ENCODE results near the gene PDE4D. TPM values are rescaled to one million over a fixed set of nuclear protein-coding genes. Genes with fewer than 3 reads are reported as not detected.

PDE4D gene
- total RNA-seq, 6 experiments from 2014 or later = 1.6 to 10.3 (median 5.6) TPM

- Histone ChIP-seq H3K27me3 (no peaks in the 10 kb centered on the region), H3K4me1 (no peaks in the 10 kb centered on the region), H3K4me3 (no peak overlapping the region), H3K9me3 (no peaks in the 10 kb centered on the region), H3K27ac (no peak overlapping the region), H3K36me3 (no peaks in the 10 kb centered on the region)
- 86% methylated on average over 4 of the region's 4 CpGs for WGBS (ENCODE audit: insufficient coverage, low coverage, low lambda C conversion rate, missing lambda C conversion rate)
- intact Hi-C loops (cut with DNase I) = no loop called here
- ATAC-seq (no peak), DNase-seq (no peak)
- TF ChIP-seq, protein P1, sequence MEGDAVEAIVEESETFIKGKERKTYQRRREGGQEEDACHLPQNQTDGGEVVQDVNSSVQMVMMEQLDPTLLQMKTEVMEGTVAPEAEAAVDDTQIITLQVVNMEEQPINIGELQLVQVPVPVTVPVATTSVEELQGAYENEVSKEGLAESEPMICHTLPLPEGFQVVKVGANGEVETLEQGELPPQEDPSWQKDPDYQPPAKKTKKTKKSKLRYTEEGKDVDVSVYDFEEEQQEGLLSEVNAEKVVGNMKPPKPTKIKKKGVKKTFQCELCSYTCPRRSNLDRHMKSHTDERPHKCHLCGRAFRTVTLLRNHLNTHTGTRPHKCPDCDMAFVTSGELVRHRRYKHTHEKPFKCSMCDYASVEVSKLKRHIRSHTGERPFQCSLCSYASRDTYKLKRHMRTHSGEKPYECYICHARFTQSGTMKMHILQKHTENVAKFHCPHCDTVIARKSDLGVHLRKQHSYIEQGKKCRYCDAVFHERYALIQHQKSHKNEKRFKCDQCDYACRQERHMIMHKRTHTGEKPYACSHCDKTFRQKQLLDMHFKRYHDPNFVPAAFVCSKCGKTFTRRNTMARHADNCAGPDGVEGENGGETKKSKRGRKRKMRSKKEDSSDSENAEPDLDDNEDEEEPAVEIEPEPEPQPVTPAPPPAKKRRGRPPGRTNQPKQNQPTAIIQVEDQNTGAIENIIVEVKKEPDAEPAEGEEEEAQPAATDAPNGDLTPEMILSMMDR (IDR thresholded peaks at IDR 0.05) = no peak
- TF ChIP-seq POLR2A (IDR thresholded peaks at IDR 0.05) = no peak
These were observed 255.5 kb downstream of the PDE4D start for GRCh38 chr5:59637884-59638580.

- whole genome bisulfite sequencing (ENCODE audit: insufficient coverage, low coverage, low lambda C conversion rate, missing lambda C conversion rate) = 92% methylated on average over 2 of the region's 4 CpGs
These were observed 264.0 kb downstream of the PDE4D start for GRCh38 chr5:59629561-59629960.

GRCh38 chr5:59628062-59628828 is 265.3 kb downstream of the PDE4D start:
- H3K36me3 ChIP-seq = no peaks in the 10 kb centered on the region
- intact Hi-C loops (cut with DNase I) = no loop called here
- no peak overlapping the region for H3K4me3 ChIP-seq
- H3K27ac ChIP-seq = no peak overlapping the region
- no peaks in the 10 kb centered on the region for H3K9me3 ChIP-seq
- H3K27me3 ChIP-seq = no peaks in the 10 kb centered on the region
- no peak for TF ChIP-seq POLR2A (IDR thresholded peaks at IDR 0.05)
- DNase-seq (no peak), ATAC-seq (no peak)
- 67% methylated on average over 1 of the region's 2 CpGs for WGBS (ENCODE audit: insufficient coverage, low coverage, low lambda C conversion rate, missing lambda C conversion rate)
- no peaks in the 10 kb centered on the region for H3K4me1 ChIP-seq

More at GRCh38 chr5:59629561-59629960, 264.0 kb downstream of the PDE4D start:
- intact Hi-C loops (cut with DNase I) = no loop called here
- H3K4me1 ChIP-seq = no peaks in the 10 kb centered on the region
- DNase-seq = no peak
- H3K4me3 ChIP-seq = no peak overlapping the region
- H3K27me3 ChIP-seq = no peaks in the 10 kb centered on the region
- ATAC-seq = no peak
- H3K36me3 ChIP-seq = no peaks in the 10 kb centered on the region
- no peak for TF ChIP-seq POLR2A (IDR thresholded peaks at IDR 0.05)
- TF ChIP-seq, protein P1 (IDR thresholded peaks at IDR 0.05) = no peak
- no peak overlapping the region for H3K27ac ChIP-seq
- no peaks in the 10 kb centered on the region for H3K9me3 ChIP-seq

GRCh38 chr5:59624898-59625297 is 268.6 kb downstream of the PDE4D start:
- TF ChIP-seq POLR2A (IDR thresholded peaks at IDR 0.05) = no peak
- TF ChIP-seq, protein P1 (IDR thresholded peaks at IDR 0.05) = no peak
- H3K4me3 ChIP-seq = no peak overlapping the region
- DNase-seq (no peak), ATAC-seq (no peak)
- H3K36me3 ChIP-seq = no peaks in the 10 kb centered on the region
- intact Hi-C loops (cut with DNase I) = no loop called here
- H3K27me3 ChIP-seq = no peaks in the 10 kb centered on the region
- no peak overlapping the region for H3K27ac ChIP-seq
- no peaks in the 10 kb centered on the region for H3K9me3 ChIP-seq
- H3K4me1 ChIP-seq = no peaks in the 10 kb centered on the region
- WGBS (ENCODE audit: insufficient coverage, low coverage, low lambda C conversion rate, missing lambda C conversion rate) = 70% methylated on average over 2 of the region's 2 CpGs

- DNase-seq (no peak), ATAC-seq (no peak)
- Histone ChIP-seq H3K9me3 (no peaks in the 10 kb centered on the region), H3K4me3 (no peak overlapping the region), H3K4me1 (no peaks in the 10 kb centered on the region), H3K36me3 (no peaks in the 10 kb centered on the region), H3K27ac (no peak overlapping the region), H3K27me3 (no peaks in the 10 kb centered on the region)
- intact Hi-C loops (cut with DNase I) = no loop called here
- 54% methylated on average over 2 of the region's 2 CpGs for WGBS (ENCODE audit: insufficient coverage, low coverage, low lambda C conversion rate, missing lambda C conversion rate)
- TF ChIP-seq, protein P1 (IDR thresholded peaks at IDR 0.05) = no peak
- no peak for TF ChIP-seq POLR2A (IDR thresholded peaks at IDR 0.05)
These were observed 270.7 kb downstream of the PDE4D start for GRCh38 chr5:59622848-59623247.

All from right lobe of liver (tissue), 6 donors.